Measurements from ENCODE around the gene EGFLAM. TPM values are rescaled to one million over a fixed set of nuclear protein-coding genes. Genes with fewer than 3 reads are reported as not detected.

The EGFLAM gene
- total and polyA plus RNA-seq, 9 of the 15 experiments (the other 6 are each of a cell fraction or from before 2014, with no cell fraction given), result 0.09 to 2.5 (median 1.0) TPM

- H3K27ac ChIP-seq (ENCODE audit: extremely low read depth, low read depth, low read length), result no peak overlapping the region
- CTCF ChIA-PET (ENCODE audit: low intra/inter-chr PET ratio), result no interaction called here
- ATAC-seq (no peak), DNase-seq (ENCODE audit: extremely low read depth in 1 of 4, low spot score in 3 of 4) (no peak), FAIRE-seq (no peak)
- H3K9me3 ChIP-seq (replicated peaks; ENCODE audit: control insufficient read depth, insufficient read depth, low read depth, low read length), result no peaks in the 10 kb centered on the region
- H3K4me3 ChIP-seq, result no peak overlapping the region
- intact Hi-C loops (cut with micrococcal nuclease) (loop anchor here (5.0 kb wide), 1 partner anchor 383 kb away; no protein-coding TSS in a partner anchor), in situ Hi-C loops (cut with MboI) (no loop called here)
- H3K79me2 ChIP-seq (ENCODE audit: control insufficient read depth, insufficient read depth, low read length), result no peaks in the 10 kb centered on the region
- no peaks in the 10 kb centered on the region; a peak in 1 of 5 replicates for H3K4me1 ChIP-seq (replicated peaks in 1 of 2; ENCODE audit: control insufficient read depth in 2 of 2, insufficient read depth in 2 of 2, low read length in 2 of 2)
- peaks cover 0 to 11% of the 10 kb centered on the region in 2 experiments; a peak in 2 of 5 replicates for H3K27me3 ChIP-seq (ENCODE audit: control insufficient read depth in 2 of 2, insufficient read depth in 2 of 2, low read length in 2 of 2)
- no peak overlapping the region for H3K4me2 ChIP-seq (ENCODE audit: insufficient read depth, low read length)
- no peak for TF ChIP-seq CTBP1 (IDR thresholded peaks at IDR 0.05; ENCODE audit: borderline replicate concordance)
- no peak for TF ChIP-seq PHF20 (IDR thresholded peaks at IDR 0.05; ENCODE audit: partially characterized antibody)
- no peak for TF ChIP-seq NFE2 (IDR thresholded peaks at IDR 0.05; ENCODE audit: low read depth)
- TF ChIP-seq ZEB2 (IDR thresholded peaks at IDR 0.05), result no peak
- no peak for TF ChIP-seq BCLAF1 (IDR thresholded peaks at IDR 0.05; ENCODE audit: borderline replicate concordance in 1 of 2, control insufficient read depth in 1 of 2, low read depth in 2 of 2, low read length in 1 of 2)
- TF ChIP-seq ZNF134 (CRISPR knock-in tag; conservative IDR thresholded peaks at IDR 0.05), result no peak
- 0 out of 2 replicates have a peak, but pooled peaks have one; percentile 17 for TF ChIP-seq ZNF316 (IDR thresholded peaks at IDR 0.05)
- TF ChIP-seq HDAC2 (IDR thresholded peaks at IDR 0.05), result no peak
- peak; percentile 42 for TF ChIP-seq MAFG (tag; conservative IDR thresholded peaks at IDR 0.05)
- TF ChIP-seq ZNF174 (CRISPR knock-in tag; IDR thresholded peaks at IDR 0.05), result no peak
- H3K9me1 ChIP-seq (ENCODE audit: control insufficient read depth, insufficient read depth, low read length), result no peaks in the 10 kb centered on the region
- 9% methylated on average over 4 of the region's 4 CpGs for WGBS (ENCODE audit: insufficient coverage, low coverage, missing lambda C conversion rate)
- POLR2A ChIA-PET, result no interaction called here
- H4K20me1 ChIP-seq (replicated peaks; ENCODE audit: control insufficient read depth, insufficient read depth, low read length), result no peaks in the 10 kb centered on the region
- H3K9ac ChIP-seq (ENCODE audit: insufficient read depth in 1 of 2, low read depth in 2 of 2, low read length in 2 of 2), result no peak overlapping the region
- H2AFZ ChIP-seq (ENCODE audit: low read depth, low read length), result no peak overlapping the region
- BruUV-seq (replicated peaks), result no TSS peak
- no peaks in the 10 kb centered on the region for H3K36me3 ChIP-seq (ENCODE audit: control insufficient read depth, insufficient read depth, low read length)
Measured at GRCh38 chr5:38424148-38425060, 166.0 kb downstream of the EGFLAM start.

All from K562 (cell line).